DOHH2 (cell line): ENCODE data around the gene FASTKD3.

Source experiments
- H3F3A ChIP-seq: fragments of 200-600 bp; sonication (generic), shearing (Covaris generic); 2 replicates; pipeline ENCODE4 v1.6.0; 2016; ENCODE audit warnings: antibody characterized with exemption, mild to moderate bottlenecking; ENCODE audit not compliant: control insufficient read depth, insufficient read depth
- H3K27ac ChIP-seq: fragments of 200-600 bp; sonication (generic); 2 replicates; pipeline ENCODE4 v1.5.1; 2014; ENCODE audit warnings: low read depth, mild to moderate bottlenecking, low read length, moderate library complexity
- H3K27me3 ChIP-seq: fragments of 200-600 bp; sonication (generic); 2 replicates; pipeline ENCODE4 v1.6.1; 2014; ENCODE audit warnings: mild to moderate bottlenecking, low read length, mixed read lengths; ENCODE audit not compliant: control insufficient read depth
- H3K36me3 ChIP-seq: fragments of 200-600 bp; sonication (generic); 2 replicates; pipeline ENCODE4 v1.6.1; 2014; ENCODE audit warnings: mild to moderate bottlenecking, low read length, moderate library complexity, mixed read lengths; ENCODE audit not compliant: control insufficient read depth
- H3K4me1 ChIP-seq: fragments of 200-600 bp; sonication (generic); 2 replicates; pipeline ENCODE4 v1.6.1; 2014; ENCODE audit warnings: mild to moderate bottlenecking, low read length, mixed read lengths; ENCODE audit not compliant: control insufficient read depth
- H3K4me2 ChIP-seq: fragments of 200-600 bp; sonication (generic); 2 replicates; pipeline ENCODE4 v1.6.0; 2014; ENCODE audit warnings: mild to moderate bottlenecking, low read length, moderate library complexity
- H3K4me3 ChIP-seq: fragments of 200-600 bp; sonication (generic); 2 replicates; pipeline ENCODE4 v1.5.1; 2014; ENCODE audit warnings: mild to moderate bottlenecking, low read length, mixed read lengths
- H3K79me2 ChIP-seq: fragments of 200-600 bp; sonication (generic); 2 replicates; pipeline ENCODE4 v1.6.1; 2014; ENCODE audit warnings: mild to moderate bottlenecking, low read length, mixed read lengths; ENCODE audit not compliant: control insufficient read depth
- H3K9me2 ChIP-seq: fragments of 200-600 bp; sonication (generic); replicated peaks from 2 replicates; pipeline ENCODE4 v1.6.1; 2014; ENCODE audit warnings: mild to moderate bottlenecking, low read length, mixed read lengths; ENCODE audit not compliant: control insufficient read depth
- H3K9me3 ChIP-seq: fragments of 200-600 bp; sonication (generic); 2 replicates; pipeline ENCODE4 v1.6.1; 2014; ENCODE audit warnings: antibody characterized with exemption, low read length, mixed read lengths; ENCODE audit not compliant: control insufficient read depth, insufficient read depth
- H4K20me1 ChIP-seq: fragments of 200-600 bp; sonication (generic); 2 replicates; pipeline ENCODE4 v1.6.0; 2014; ENCODE audit warnings: low read depth, mild to moderate bottlenecking, antibody characterized with exemption, low read length, moderate library complexity; ENCODE audit not compliant: control insufficient read depth, insufficient read depth
- EZH2phosphoT487 ChIP-seq: fragments of 200-600 bp; sonication (generic); IDR thresholded peaks from 2 replicates; pipeline ENCODE4 v1.6.1; 2017; ENCODE audit warnings: borderline replicate concordance, mild to moderate bottlenecking, antibody characterized with exemption, low read length, moderate library complexity, mixed read lengths
- TF ChIP-seq, protein P1 (sequence below): fragments of 200-600 bp; sonication (generic); IDR thresholded peaks from one replicate; pipeline ENCODE4 v1.5.1; 2014; ENCODE audit warnings: antibody characterized with exemption, mild to moderate bottlenecking, low read depth, low read length; ENCODE audit not compliant: poor library complexity, severe bottlenecking

The FASTKD3 gene

DNA sequence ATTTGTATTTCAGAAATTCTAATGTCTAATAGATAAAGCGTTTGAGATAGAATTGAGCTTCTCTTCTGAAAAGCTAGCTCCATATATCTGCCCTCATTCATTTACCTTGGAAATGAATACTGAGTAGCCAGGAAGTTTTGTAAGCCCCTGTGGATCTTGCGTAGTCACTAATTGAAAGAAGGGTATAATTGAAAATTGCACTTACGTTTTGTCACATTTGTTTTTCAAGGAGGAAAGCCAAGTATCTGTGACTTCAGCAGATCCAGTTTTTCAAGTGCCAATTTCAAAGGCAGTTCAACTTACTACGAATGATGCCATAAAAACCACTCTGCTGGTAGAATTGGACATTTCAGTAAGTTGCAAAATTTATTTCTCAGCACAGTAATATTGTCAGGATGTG is 14.1 kb upstream of the FASTKD3 start:
- H3K4me3 ChIP-seq: no peak overlapping the region
- H3K4me2 ChIP-seq: no peak overlapping the region
- peaks cover 3% of the 10 kb centered on the region for H4K20me1 ChIP-seq
- H3K27me3 ChIP-seq: no peaks in the 10 kb centered on the region
- peaks cover 92% of the 10 kb centered on the region for H3K36me3 ChIP-seq
- H3F3A ChIP-seq: peaks cover 4% of the 10 kb centered on the region; the same call in 1 of the 2 replicates
- peaks cover 44% of the 10 kb centered on the region for H3K79me2 ChIP-seq
- H3K27ac ChIP-seq: no peak overlapping the region
- H3K9me2 ChIP-seq: no peaks in the 10 kb centered on the region
- no peak for TF ChIP-seq EZH2phosphoT487
- TF ChIP-seq, protein P1, sequence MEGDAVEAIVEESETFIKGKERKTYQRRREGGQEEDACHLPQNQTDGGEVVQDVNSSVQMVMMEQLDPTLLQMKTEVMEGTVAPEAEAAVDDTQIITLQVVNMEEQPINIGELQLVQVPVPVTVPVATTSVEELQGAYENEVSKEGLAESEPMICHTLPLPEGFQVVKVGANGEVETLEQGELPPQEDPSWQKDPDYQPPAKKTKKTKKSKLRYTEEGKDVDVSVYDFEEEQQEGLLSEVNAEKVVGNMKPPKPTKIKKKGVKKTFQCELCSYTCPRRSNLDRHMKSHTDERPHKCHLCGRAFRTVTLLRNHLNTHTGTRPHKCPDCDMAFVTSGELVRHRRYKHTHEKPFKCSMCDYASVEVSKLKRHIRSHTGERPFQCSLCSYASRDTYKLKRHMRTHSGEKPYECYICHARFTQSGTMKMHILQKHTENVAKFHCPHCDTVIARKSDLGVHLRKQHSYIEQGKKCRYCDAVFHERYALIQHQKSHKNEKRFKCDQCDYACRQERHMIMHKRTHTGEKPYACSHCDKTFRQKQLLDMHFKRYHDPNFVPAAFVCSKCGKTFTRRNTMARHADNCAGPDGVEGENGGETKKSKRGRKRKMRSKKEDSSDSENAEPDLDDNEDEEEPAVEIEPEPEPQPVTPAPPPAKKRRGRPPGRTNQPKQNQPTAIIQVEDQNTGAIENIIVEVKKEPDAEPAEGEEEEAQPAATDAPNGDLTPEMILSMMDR: no peak
- 0 out of 2 replicates have a peak, but pooled peaks cover 3% of the 10 kb centered on the region for H3K4me1 ChIP-seq
- no peaks in the 10 kb centered on the region for H3K9me3 ChIP-seq

DNA sequence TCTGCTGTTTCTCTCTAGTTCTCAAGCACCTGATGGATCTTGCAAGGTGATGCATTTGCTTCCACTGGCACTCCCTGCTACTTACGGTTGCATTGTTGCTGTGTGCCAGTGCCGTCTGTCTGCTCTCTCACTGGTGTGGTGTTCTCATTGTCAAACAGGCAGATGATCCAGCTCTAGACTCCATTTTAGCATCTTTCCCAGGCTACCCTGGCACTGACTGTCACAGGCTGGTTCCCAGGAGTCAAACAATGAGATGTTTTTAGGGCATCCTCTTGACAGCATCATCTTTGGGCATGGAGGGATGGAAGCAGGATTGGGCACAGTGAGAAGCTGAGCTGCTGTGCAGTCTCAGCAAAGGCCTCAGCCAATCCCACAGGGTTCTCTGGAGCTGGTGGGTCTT is 13.0 kb upstream of the FASTKD3 start:
- Histone ChIP-seq H3K4me2 (no peak overlapping the region), H3K27me3 (no peaks in the 10 kb centered on the region), H3F3A (peaks cover 4% of the 10 kb centered on the region; the same call in 1 of the 2 replicates), H3K79me2 (peaks cover 46% of the 10 kb centered on the region), H3K4me1 (no peaks in the 10 kb centered on the region), H4K20me1 (peaks cover 3% of the 10 kb centered on the region), H3K27ac (no peak overlapping the region), H3K36me3 (peaks cover 96% of the 10 kb centered on the region), H3K9me3 (no peaks in the 10 kb centered on the region), H3K4me3 (no peak overlapping the region), H3K9me2 (no peaks in the 10 kb centered on the region)
- no peak for TF ChIP-seq EZH2phosphoT487
- TF ChIP-seq, protein P1: no peak

DNA sequence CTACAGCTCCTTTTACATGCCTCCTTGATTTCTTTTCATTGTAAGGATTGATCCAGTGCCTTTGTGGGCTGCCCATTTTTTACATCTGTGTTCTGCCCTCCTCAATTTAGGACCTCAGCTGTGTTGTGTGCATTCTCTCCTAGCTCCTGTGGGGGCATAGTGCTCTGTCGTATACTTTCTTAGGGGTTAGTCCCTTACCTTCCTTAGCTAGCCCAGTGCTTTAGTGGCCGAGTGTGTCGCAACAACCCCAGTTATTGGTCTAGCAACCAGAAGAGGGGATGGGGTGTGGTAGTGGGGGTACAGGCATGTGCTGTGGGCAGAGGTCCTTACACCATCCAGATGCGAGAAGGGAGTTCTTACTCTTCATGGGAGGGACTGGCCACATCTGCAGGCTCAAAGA is 12.3 kb upstream of the FASTKD3 start:
- Histone ChIP-seq H3K4me3 (no peak overlapping the region), H3F3A (peaks cover 4% of the 10 kb centered on the region; the same call in 1 of the 2 replicates), H3K79me2 (peaks cover 52% of the 10 kb centered on the region), H3K4me2 (no peak overlapping the region), H3K9me2 (no peaks in the 10 kb centered on the region), H3K27me3 (no peaks in the 10 kb centered on the region), H3K36me3 (peaks cover 98% of the 10 kb centered on the region), H3K9me3 (no peaks in the 10 kb centered on the region), H4K20me1 (peaks cover 3% of the 10 kb centered on the region), H3K27ac (no peak overlapping the region), H3K4me1 (no peaks in the 10 kb centered on the region)
- no peak for TF ChIP-seq EZH2phosphoT487
- TF ChIP-seq, protein P1: no peak
